GM12801 (cell line): ENCODE data around the gene INTS11.

Source experiments
- TF ChIP-seq, protein P1 (sequence below): IDR thresholded peaks from one replicate; pipeline ENCODE4 v1.5.1; 2011; ENCODE audit warnings: control low read depth; ENCODE audit not compliant: insufficient read length; ENCODE audit errors: extremely low read depth

The INTS11 gene

DNA sequence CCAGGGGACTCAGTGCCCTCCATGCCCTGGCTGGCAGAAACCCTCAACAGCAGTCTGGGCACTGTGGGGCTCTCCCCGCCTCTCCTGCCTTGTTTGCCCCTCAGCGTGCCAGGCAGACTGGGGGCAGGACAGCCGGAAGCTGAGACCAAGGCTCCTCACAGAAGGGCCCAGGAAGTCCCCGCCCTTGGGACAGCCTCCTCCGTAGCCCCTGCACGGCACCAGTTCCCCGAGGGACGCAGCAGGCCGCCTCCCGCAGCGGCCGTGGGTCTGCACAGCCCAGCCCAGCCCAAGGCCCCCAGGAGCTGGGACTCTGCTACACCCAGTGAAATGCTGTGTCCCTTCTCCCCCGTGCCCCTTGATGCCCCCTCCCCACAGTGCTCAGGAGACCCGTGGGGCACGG lies 3.8 kb upstream of the INTS11 start:
- TF ChIP-seq, protein P1, sequence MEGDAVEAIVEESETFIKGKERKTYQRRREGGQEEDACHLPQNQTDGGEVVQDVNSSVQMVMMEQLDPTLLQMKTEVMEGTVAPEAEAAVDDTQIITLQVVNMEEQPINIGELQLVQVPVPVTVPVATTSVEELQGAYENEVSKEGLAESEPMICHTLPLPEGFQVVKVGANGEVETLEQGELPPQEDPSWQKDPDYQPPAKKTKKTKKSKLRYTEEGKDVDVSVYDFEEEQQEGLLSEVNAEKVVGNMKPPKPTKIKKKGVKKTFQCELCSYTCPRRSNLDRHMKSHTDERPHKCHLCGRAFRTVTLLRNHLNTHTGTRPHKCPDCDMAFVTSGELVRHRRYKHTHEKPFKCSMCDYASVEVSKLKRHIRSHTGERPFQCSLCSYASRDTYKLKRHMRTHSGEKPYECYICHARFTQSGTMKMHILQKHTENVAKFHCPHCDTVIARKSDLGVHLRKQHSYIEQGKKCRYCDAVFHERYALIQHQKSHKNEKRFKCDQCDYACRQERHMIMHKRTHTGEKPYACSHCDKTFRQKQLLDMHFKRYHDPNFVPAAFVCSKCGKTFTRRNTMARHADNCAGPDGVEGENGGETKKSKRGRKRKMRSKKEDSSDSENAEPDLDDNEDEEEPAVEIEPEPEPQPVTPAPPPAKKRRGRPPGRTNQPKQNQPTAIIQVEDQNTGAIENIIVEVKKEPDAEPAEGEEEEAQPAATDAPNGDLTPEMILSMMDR = no peak

DNA sequence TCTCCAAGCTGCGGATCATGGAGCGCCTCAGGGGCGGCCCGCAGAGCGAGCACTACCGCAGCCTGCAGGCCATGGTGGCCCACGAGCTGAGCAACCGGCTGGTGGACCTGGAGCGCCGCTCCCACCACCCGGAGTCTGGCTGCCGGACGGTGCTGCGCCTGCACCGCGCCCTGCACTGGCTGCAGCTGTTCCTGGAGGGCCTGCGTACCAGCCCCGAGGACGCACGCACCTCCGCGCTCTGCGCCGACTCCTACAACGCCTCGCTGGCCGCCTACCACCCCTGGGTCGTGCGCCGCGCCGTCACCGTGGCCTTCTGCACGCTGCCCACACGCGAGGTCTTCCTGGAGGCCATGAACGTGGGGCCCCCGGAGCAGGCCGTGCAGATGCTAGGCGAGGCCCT lies 2.8 kb upstream of the INTS11 start:
- TF ChIP-seq, protein P1 = no peak

DNA sequence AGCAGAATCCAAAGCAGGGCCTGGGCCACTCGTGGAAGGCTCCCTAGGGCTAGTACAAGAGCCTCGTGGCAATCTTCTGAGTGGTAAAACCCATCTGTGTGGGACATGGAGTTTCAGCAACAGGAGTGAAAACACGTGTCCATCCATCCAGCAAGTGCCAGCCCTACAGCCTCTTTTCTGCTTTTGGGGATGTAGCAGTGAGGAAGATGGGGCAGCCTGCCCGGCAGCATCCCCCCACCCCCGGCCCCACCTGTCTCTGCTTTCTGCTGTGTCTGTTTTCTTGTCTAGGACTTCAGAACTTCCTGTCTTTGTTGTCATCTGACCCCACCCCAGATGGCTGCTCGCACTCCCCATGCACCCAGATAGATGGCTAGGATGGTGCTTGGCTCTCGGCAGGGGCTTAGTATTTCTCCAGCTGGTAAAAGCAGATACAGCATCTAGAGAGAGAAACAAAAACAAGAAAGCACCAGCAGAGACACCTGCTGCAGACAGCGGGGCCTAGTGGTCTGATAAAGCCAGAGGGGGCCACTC lies 1.7 kb upstream of the INTS11 start:
- TF ChIP-seq, protein P1 = no peak

DNA sequence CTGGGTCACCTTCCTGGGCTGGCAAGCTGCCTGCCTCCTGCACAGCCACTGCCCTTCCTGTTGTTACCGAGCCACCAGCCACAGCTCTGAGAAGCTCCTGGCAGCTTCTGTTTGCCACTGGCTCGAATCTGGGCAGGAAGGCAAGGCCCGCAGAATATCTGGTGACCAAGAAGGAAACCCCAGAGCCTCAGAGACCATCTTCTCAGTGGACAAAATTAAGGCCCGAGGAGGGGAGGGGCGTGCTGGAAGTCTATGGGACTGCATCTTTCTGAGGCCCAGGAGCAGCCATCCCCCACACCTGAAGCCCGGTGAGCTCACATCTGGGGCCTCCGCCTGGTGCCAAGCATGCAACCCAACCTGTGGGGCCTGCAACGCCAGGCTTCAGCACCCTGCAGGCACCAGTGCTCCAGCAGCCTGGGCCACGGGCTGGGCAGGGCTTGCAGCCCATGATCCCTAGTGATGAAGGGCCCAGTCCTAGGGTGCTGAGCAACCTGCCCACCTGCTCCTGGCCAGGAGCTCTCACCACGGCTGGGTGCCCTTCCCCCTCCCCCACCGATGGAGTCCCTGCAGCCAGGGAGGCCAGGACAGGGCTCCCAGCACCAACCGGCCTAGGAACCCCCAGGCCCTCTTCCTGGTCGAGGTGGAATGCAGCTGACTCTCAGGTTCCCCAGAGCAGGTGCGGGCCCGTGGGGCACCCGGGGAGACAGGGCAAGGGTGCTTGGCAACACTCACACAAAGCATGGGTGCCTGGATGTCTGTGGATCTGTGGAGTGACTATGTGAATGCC lies 1.0 kb upstream of the INTS11 start:
- TF ChIP-seq, protein P1 = no peak

DNA sequence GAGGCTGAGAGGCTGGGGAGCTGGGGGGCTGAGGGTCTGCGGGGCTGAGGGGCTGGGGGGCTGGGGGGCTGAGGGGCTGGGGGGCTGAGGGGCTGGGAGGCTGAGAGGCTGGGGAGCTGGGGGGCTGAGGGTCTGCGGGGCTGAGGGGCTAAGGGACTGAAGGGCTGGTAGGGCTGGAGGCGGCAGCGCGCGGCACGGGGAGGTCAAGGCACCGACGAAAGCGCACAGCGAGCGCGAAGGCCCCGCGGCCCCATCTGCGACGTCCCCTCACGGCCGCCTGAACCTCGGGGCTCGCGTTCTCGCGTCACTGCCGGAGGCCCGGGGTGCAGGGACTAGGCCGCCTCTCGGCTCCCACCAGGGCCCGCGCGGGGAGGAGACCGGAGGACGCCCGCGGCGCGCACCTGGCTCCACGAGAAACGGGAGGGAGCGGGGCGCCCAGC lies 356 bp downstream of the INTS11 start:
- TF ChIP-seq, protein P1 = no peak

DNA sequence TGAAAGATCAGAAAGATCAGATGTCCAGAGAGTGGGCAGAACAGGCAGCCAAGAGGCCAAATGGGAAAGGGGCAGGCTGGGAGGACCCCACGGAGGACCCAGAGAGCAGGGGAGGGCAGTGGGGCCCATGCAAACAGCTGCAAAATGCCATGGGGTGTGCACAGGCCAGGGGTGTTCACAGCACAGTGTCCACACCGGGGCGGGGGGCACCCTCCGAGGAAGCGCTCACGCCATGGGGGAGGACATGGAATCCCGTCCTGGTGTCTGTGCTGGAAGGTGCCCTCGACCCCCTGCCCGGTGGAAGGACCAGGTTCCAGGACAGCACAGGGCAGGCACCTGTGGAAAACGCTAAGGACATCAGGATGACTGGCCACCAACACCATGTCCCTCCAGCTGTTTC lies 1.5 kb downstream of the INTS11 start:
- TF ChIP-seq, protein P1 = no peak

DNA sequence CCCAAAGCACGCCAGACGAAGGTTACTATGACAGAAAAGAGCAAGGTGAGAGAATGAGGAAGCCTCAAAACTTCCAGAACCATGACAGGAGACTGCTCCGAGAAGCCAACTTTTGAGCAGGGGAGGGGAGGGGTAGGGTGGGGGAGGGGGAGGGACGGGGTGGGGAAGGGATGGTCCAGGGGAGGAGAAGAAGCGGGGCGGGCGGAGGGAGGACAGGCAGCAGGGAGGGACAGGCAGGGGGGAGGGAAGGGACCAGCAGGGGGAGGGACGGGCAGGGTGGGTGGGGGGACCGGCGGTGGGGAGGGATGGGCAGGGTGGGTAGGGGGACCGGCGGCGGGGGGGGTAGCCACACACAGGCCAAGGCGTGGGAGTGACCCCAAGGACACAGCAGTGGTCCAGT lies 2.0 kb downstream of the INTS11 start:
- TF ChIP-seq, protein P1 = no peak
